Testis (tissue), 2 donors: ENCODE measurements around the gene GRID2.

ENCODE experiments used
- POLR2A ChIP-seq: fragments of 450-650 bp; IDR thresholded peaks from one replicate; pipeline ENCODE4 v1.6.1; 2017; ENCODE audit warnings: antibody characterized with exemption, mild to moderate bottlenecking, moderate library complexity
- TF ChIP-seq, protein P1 (sequence below), 3 experiments: fragments of 450-650 bp in 2 of 3; fragments of 200-600 bp in 1 of 3; sonication (generic) in 1 of 3; IDR thresholded peaks; one replicate each; pipeline ENCODE4 v1.5.1; 2016 to 2019; ENCODE audit warnings: antibody characterized with exemption in 3 of 3, mild to moderate bottlenecking in 2 of 3, moderate library complexity in 1 of 3

DNA sequence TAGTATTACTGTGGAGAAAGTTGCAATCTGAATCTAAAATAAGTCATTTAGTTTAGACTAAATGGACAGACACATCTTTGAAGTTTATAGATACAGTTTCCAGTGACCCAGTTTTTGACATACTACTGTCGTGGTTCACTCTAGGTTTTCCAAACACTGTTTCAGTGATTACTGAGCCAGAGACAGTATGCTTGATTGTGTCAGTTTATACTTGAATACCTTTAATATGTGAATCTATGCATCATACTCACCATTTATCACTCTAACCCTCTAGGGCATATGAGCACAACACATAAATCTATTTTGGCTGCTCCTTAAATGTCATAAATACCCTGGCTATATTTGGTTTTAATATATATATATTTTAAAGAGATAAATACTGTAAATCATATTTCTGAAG, 173.5 kb downstream of the GRID2 start:
- TF ChIP-seq, protein P1, sequence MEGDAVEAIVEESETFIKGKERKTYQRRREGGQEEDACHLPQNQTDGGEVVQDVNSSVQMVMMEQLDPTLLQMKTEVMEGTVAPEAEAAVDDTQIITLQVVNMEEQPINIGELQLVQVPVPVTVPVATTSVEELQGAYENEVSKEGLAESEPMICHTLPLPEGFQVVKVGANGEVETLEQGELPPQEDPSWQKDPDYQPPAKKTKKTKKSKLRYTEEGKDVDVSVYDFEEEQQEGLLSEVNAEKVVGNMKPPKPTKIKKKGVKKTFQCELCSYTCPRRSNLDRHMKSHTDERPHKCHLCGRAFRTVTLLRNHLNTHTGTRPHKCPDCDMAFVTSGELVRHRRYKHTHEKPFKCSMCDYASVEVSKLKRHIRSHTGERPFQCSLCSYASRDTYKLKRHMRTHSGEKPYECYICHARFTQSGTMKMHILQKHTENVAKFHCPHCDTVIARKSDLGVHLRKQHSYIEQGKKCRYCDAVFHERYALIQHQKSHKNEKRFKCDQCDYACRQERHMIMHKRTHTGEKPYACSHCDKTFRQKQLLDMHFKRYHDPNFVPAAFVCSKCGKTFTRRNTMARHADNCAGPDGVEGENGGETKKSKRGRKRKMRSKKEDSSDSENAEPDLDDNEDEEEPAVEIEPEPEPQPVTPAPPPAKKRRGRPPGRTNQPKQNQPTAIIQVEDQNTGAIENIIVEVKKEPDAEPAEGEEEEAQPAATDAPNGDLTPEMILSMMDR (IDR thresholded peaks at IDR 0.05), result no peak
- no peak for TF ChIP-seq POLR2A
